Activated CD4-positive, CD25-positive, alpha-beta regulatory T cell (primary cell): ENCODE data around the gene MAGEA11.
"Not testable (repeated sequence)": the region's sequence is repeated elsewhere in the genome, so short reads cannot be mapped to it uniquely, and the experiment has no call there.

Experiments
- DNase-seq, 4 experiments: peaks; one replicate each; lab custom pipeline; 2025; lab: John Stamatoyannopoulos, UW

Gene MAGEA11

GRCh38 chrX:149717803-149718202 is 5.9 kb downstream of the MAGEA11 start:
- DNase-seq: no peak

- no peak for DNase-seq
Measured at GRCh38 chrX:149718757-149719156, 6.9 kb downstream of the MAGEA11 start.

GRCh38 chrX:149720021-149720689 is 8.3 kb downstream of the MAGEA11 start:
- DNase-seq: no peak

- not testable (repeated sequence) for DNase-seq
Measured at GRCh38 chrX:149721241-149721640, 9.4 kb downstream of the MAGEA11 start.

- DNase-seq: no peak
Measured at GRCh38 chrX:149721778-149722177, 9.9 kb downstream of the MAGEA11 start.

- not testable (repeated sequence) for DNase-seq
Measured at GRCh38 chrX:149723583-149724118, 11.8 kb downstream of the MAGEA11 start.

GRCh38 chrX:149727308-149727707 is 15.4 kb downstream of the MAGEA11 start:
- DNase-seq: not testable (repeated sequence)

GRCh38 chrX:149742269-149742668 is 30.4 kb downstream of the MAGEA11 start:
- DNase-seq: not testable (repeated sequence)

GRCh38 chrX:149746390-149747007 is 34.6 kb downstream of the MAGEA11 start:
- DNase-seq: not testable (repeated sequence)

- DNase-seq: no peak
Measured at GRCh38 chrX:149757206-149758067, 45.6 kb downstream of the MAGEA11 start.

- no peak for DNase-seq
Measured at GRCh38 chrX:149758068-149758714, 46.3 kb downstream of the MAGEA11 start.

- DNase-seq: not testable (repeated sequence)
Measured at GRCh38 chrX:149758715-149759078, 46.8 kb downstream of the MAGEA11 start.

GRCh38 chrX:149759824-149760223 is 48.0 kb downstream of the MAGEA11 start:
- DNase-seq: no peak

- DNase-seq: no peak
Measured at GRCh38 chrX:149760965-149761364, 49.1 kb downstream of the MAGEA11 start.

GRCh38 chrX:149761858-149762674 is 50.2 kb downstream of the MAGEA11 start:
- not testable (repeated sequence) for DNase-seq

GRCh38 chrX:149762696-149763614 is 51.1 kb downstream of the MAGEA11 start:
- no peak for DNase-seq
